ENCODE data around the gene SORL1.

The SORL1 gene

DNA sequence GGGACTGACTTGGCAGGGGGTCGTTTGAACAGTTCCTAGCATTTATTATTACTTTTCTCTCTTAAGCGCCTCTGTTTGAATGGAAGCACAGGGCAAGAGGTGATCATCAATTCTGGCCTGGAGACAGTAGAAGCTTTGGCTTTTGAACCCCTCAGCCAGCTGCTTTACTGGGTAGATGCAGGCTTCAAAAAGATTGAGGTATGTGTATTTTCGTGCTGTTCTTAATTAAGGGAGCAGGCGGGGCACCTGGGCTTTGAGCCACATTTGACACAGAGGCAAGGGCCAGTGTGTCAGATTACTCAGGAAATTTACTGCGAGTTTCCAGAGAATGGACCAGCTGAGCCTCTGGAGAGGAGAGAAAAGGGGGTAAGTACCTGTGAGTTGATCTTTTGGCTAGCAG is 103.0 kb downstream of the SORL1 start:
- Histone ChIP-seq H3K9me3 (ENCODE audit: insufficient read depth, low read depth, low read length) (no peaks in the 10 kb centered on the region), H3F3A (ENCODE audit: low read depth) (peaks cover 5% of the 10 kb centered on the region; the same call in 1 of the 2 replicates), H3K9ac (ENCODE audit: low read depth, low read length, poor library complexity, severe bottlenecking) (no peak overlapping the region), H3K4me2 (ENCODE audit: low read depth, low read length, poor library complexity, severe bottlenecking) (no peak overlapping the region), H3K79me2 (ENCODE audit: insufficient read depth, low read length) (no peaks in the 10 kb centered on the region), H3K27me3 (ENCODE audit: insufficient read depth, low read length, poor library complexity, severe bottlenecking) (no peaks in the 10 kb centered on the region), H3K4me3 (ENCODE audit: low read length, poor library complexity, severe bottlenecking) (no peak overlapping the region), H3K36me3 (ENCODE audit: insufficient read depth, low read length) (peaks cover 90% of the 10 kb centered on the region), H3K9me2 (replicated peaks; ENCODE audit: low read depth, low read length) (no peaks in the 10 kb centered on the region), H2AFZ (ENCODE audit: low read length) (no peak overlapping the region), H4K20me1 (ENCODE audit: insufficient read depth, low read length, poor library complexity, severe bottlenecking) (no peaks in the 10 kb centered on the region), H3K4me1 (ENCODE audit: insufficient read depth, low read length, poor library complexity, severe bottlenecking) (peaks cover 19% of the 10 kb centered on the region)
- TF ChIP-seq EZH2phosphoT487 (IDR thresholded peaks at IDR 0.05; ENCODE audit: borderline replicate concordance) = no peak
- TF ChIP-seq, protein P1, sequence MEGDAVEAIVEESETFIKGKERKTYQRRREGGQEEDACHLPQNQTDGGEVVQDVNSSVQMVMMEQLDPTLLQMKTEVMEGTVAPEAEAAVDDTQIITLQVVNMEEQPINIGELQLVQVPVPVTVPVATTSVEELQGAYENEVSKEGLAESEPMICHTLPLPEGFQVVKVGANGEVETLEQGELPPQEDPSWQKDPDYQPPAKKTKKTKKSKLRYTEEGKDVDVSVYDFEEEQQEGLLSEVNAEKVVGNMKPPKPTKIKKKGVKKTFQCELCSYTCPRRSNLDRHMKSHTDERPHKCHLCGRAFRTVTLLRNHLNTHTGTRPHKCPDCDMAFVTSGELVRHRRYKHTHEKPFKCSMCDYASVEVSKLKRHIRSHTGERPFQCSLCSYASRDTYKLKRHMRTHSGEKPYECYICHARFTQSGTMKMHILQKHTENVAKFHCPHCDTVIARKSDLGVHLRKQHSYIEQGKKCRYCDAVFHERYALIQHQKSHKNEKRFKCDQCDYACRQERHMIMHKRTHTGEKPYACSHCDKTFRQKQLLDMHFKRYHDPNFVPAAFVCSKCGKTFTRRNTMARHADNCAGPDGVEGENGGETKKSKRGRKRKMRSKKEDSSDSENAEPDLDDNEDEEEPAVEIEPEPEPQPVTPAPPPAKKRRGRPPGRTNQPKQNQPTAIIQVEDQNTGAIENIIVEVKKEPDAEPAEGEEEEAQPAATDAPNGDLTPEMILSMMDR (conservative IDR thresholded peaks at IDR 0.05; ENCODE audit: low read length) = no peak

DNA sequence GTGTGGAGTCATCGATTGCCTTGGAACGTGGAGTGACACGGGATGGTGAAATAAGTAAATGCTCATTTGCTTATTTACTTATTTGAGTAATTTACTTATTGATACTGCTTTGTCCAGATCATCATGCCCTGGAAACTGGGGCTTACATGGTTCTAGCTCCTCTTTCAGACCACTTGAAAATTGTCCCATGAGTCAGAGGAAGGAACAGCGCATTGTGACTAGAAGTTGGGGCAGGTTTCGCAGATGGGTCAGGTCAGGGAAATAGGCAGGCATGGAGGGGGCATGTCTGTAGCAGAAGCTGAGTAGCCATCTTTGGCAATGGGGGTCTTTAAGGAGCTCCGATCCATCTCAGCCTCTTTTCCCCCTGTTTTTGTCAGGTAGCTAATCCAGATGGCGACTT is 104.8 kb downstream of the SORL1 start:
- Histone ChIP-seq H2AFZ (ENCODE audit: low read length) (no peak overlapping the region), H3K9ac (ENCODE audit: low read depth, low read length, poor library complexity, severe bottlenecking) (no peak overlapping the region), H3F3A (ENCODE audit: low read depth) (peaks cover 5% of the 10 kb centered on the region; the same call in 1 of the 2 replicates), H3K36me3 (ENCODE audit: insufficient read depth, low read length) (peaks cover 92% of the 10 kb centered on the region), H3K27me3 (ENCODE audit: insufficient read depth, low read length, poor library complexity, severe bottlenecking) (no peaks in the 10 kb centered on the region), H3K4me1 (ENCODE audit: insufficient read depth, low read length, poor library complexity, severe bottlenecking) (peaks cover 19% of the 10 kb centered on the region), H3K4me2 (ENCODE audit: low read depth, low read length, poor library complexity, severe bottlenecking) (peak overlapping the region; percentile 59), H4K20me1 (ENCODE audit: insufficient read depth, low read length, poor library complexity, severe bottlenecking) (no peaks in the 10 kb centered on the region), H3K9me3 (ENCODE audit: insufficient read depth, low read depth, low read length) (no peaks in the 10 kb centered on the region), H3K4me3 (ENCODE audit: low read length, poor library complexity, severe bottlenecking) (no peak overlapping the region), H3K79me2 (ENCODE audit: insufficient read depth, low read length) (no peaks in the 10 kb centered on the region), H3K9me2 (replicated peaks; ENCODE audit: low read depth, low read length) (no peaks in the 10 kb centered on the region)
- TF ChIP-seq, protein P1 (conservative IDR thresholded peaks at IDR 0.05; ENCODE audit: low read length) = no peak

DNA sequence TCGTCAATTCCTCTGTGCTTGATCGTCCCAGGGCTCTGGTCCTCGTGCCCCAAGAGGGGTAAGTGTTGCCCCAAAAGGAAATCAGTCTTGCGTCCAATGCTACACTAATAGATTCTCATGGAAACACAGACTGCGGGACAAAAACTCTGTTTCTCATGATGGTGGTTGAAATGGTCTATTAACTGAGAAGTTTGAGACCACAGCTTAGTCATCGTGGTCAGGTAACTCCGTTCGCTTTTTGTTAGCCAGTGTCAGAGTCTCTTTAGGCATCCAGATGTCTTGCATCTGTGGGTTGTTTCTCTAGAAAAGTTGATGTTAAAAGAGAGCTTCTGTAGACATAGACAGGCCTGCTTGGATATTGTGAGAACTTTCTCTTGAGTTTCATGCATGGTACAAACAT is 105.2 kb downstream of the SORL1 start:
- Histone ChIP-seq H3K36me3 (ENCODE audit: insufficient read depth, low read length) (peaks cover 92% of the 10 kb centered on the region), H3K4me2 (ENCODE audit: low read depth, low read length, poor library complexity, severe bottlenecking) (peak overlapping the region; percentile 59), H3F3A (ENCODE audit: low read depth) (peaks cover 5% of the 10 kb centered on the region; the same call in 1 of the 2 replicates), H3K4me3 (ENCODE audit: low read length, poor library complexity, severe bottlenecking) (no peak overlapping the region), H3K9me3 (ENCODE audit: insufficient read depth, low read depth, low read length) (no peaks in the 10 kb centered on the region), H2AFZ (ENCODE audit: low read length) (no peak overlapping the region), H4K20me1 (ENCODE audit: insufficient read depth, low read length, poor library complexity, severe bottlenecking) (no peaks in the 10 kb centered on the region), H3K9me2 (replicated peaks; ENCODE audit: low read depth, low read length) (no peaks in the 10 kb centered on the region), H3K4me1 (ENCODE audit: insufficient read depth, low read length, poor library complexity, severe bottlenecking) (peaks cover 19% of the 10 kb centered on the region), H3K27me3 (ENCODE audit: insufficient read depth, low read length, poor library complexity, severe bottlenecking) (no peaks in the 10 kb centered on the region), H3K9ac (ENCODE audit: low read depth, low read length, poor library complexity, severe bottlenecking) (no peak overlapping the region), H3K79me2 (ENCODE audit: insufficient read depth, low read length) (no peaks in the 10 kb centered on the region)
- no peak for TF ChIP-seq EZH2phosphoT487 (IDR thresholded peaks at IDR 0.05; ENCODE audit: borderline replicate concordance)
- TF ChIP-seq, protein P1 (conservative IDR thresholded peaks at IDR 0.05; ENCODE audit: low read length) = no peak

Data from Loucy (cell line).